Progenitor cell of endocrine pancreas (in vitro differentiated cells): ENCODE measurements around the gene SLX4. TPM values are rescaled to one million over a fixed set of nuclear protein-coding genes. Genes with fewer than 3 reads are reported as not detected.

Experiments
- DNase-seq: peaks from one replicate; pipeline ENCODE4 v3.0.0; 2021; ENCODE audit warnings: low spot score; ENCODE audit not compliant: unreplicated experiment
- H3K27ac Mint-ChIP-seq: 2 replicates; pipeline ENCODE4 v1.8.0; 2021; ENCODE audit warnings: mild to moderate bottlenecking, moderate library complexity, mixed read lengths
- H3K27me3 Mint-ChIP-seq: 2 replicates; pipeline ENCODE4 v1.8.0; 2021; ENCODE audit warnings: mixed read lengths
- H3K36me3 Mint-ChIP-seq: 2 replicates; pipeline ENCODE4 v1.8.0; 2022; ENCODE audit warnings: mixed read lengths; ENCODE audit not compliant: insufficient read depth
- H3K4me1 Mint-ChIP-seq: 2 replicates; pipeline ENCODE4 v1.8.0; 2021; ENCODE audit warnings: low read depth, mixed read lengths
- H3K4me3 Mint-ChIP-seq: 2 replicates; pipeline ENCODE4 v1.8.0; 2021; ENCODE audit warnings: low read depth, mild to moderate bottlenecking, moderate library complexity, mixed read lengths
- H3K9me3 Mint-ChIP-seq: 2 replicates; pipeline ENCODE4 v1.8.0; 2021; ENCODE audit warnings: low read depth, mixed read lengths
- CTCF ChIP-seq: fragments of 200-600 bp; sonication (generic); IDR thresholded peaks from one replicate; pipeline ENCODE4 v1.5.0; 2021; ENCODE audit warnings: antibody characterized with exemption, mild to moderate bottlenecking; ENCODE audit not compliant: unreplicated experiment
- total RNA-seq: library from RNA; stranded (reverse); gene quantifications from 2 replicates; pipeline ENCODE4 v1.2.1, GENCODE V29; 2021

The SLX4 gene
- total RNA-seq, 1 donor from 2014 or later = 14.0 TPM

GRCh38 chr16:3655396-3656159 is 44.2 kb upstream of the SLX4 start:
- no peak for DNase-seq
- Mint-ChIP-seq H3K27me3 (no peaks in the 10 kb centered on the region), H3K27ac (peak overlapping the region; percentile 97), H3K4me1 (peaks cover 17% of the 10 kb centered on the region), H3K4me3 (peak overlapping the region; percentile 48), H3K9me3 (no peaks in the 10 kb centered on the region), H3K36me3 (peaks cover 26% of the 10 kb centered on the region)
- no peak for TF ChIP-seq CTCF

- no peaks in the 10 kb centered on the region for H3K9me3 Mint-ChIP-seq
- TF ChIP-seq CTCF = no peak
- peaks cover 25% of the 10 kb centered on the region for H3K36me3 Mint-ChIP-seq
- peak overlapping the region; percentile 48 for H3K4me3 Mint-ChIP-seq
- H3K4me1 Mint-ChIP-seq = peaks cover 17% of the 10 kb centered on the region
- no peaks in the 10 kb centered on the region for H3K27me3 Mint-ChIP-seq
- peak overlapping the region; percentile 97 for H3K27ac Mint-ChIP-seq
- no peak for DNase-seq
Measured at GRCh38 chr16:3655030-3655395, 43.6 kb upstream of the SLX4 start.

GRCh38 chr16:3654249-3654991 is 43.0 kb upstream of the SLX4 start, which contains the start of gene DNASE1:
TSS of gene DNASE1 (plus strand) at chr16:3654691. CDS start at chr16:3655374, 683 bp downstream.
- Mint-ChIP-seq H3K27me3 (no peaks in the 10 kb centered on the region), H3K4me3 (peak within 1 kb of the TSS; percentile 48), H3K36me3 (peaks cover 20% of the 10 kb centered on the region), H3K27ac (peak within 1 kb of the TSS; percentile 97), H3K4me1 (peaks cover 17% of the 10 kb centered on the region), H3K9me3 (no peaks in the 10 kb centered on the region)
- DNase-seq = peak; percentile 75
- peak; percentile 90 for TF ChIP-seq CTCF

GRCh38 chr16:3652373-3653195 is 41.2 kb upstream of the SLX4 start:
- no peak for DNase-seq
- no peaks in the 10 kb centered on the region for H3K27me3 Mint-ChIP-seq
- peaks cover 14% of the 10 kb centered on the region for H3K36me3 Mint-ChIP-seq
- H3K27ac Mint-ChIP-seq = peak overlapping the region; percentile 85
- no peak for TF ChIP-seq CTCF
- no peak overlapping the region for H3K4me3 Mint-ChIP-seq
- peaks cover 17% of the 10 kb centered on the region for H3K4me1 Mint-ChIP-seq
- H3K9me3 Mint-ChIP-seq = no peaks in the 10 kb centered on the region
